ENCODE measurements around the gene FLNB. TPM values are rescaled to one million over a fixed set of nuclear protein-coding genes. Genes with fewer than 3 reads are reported as not detected.
A peak's percentile ranks its signal among the peaks of the same experiment; 100 is the strongest.

Gene FLNB, protein sequence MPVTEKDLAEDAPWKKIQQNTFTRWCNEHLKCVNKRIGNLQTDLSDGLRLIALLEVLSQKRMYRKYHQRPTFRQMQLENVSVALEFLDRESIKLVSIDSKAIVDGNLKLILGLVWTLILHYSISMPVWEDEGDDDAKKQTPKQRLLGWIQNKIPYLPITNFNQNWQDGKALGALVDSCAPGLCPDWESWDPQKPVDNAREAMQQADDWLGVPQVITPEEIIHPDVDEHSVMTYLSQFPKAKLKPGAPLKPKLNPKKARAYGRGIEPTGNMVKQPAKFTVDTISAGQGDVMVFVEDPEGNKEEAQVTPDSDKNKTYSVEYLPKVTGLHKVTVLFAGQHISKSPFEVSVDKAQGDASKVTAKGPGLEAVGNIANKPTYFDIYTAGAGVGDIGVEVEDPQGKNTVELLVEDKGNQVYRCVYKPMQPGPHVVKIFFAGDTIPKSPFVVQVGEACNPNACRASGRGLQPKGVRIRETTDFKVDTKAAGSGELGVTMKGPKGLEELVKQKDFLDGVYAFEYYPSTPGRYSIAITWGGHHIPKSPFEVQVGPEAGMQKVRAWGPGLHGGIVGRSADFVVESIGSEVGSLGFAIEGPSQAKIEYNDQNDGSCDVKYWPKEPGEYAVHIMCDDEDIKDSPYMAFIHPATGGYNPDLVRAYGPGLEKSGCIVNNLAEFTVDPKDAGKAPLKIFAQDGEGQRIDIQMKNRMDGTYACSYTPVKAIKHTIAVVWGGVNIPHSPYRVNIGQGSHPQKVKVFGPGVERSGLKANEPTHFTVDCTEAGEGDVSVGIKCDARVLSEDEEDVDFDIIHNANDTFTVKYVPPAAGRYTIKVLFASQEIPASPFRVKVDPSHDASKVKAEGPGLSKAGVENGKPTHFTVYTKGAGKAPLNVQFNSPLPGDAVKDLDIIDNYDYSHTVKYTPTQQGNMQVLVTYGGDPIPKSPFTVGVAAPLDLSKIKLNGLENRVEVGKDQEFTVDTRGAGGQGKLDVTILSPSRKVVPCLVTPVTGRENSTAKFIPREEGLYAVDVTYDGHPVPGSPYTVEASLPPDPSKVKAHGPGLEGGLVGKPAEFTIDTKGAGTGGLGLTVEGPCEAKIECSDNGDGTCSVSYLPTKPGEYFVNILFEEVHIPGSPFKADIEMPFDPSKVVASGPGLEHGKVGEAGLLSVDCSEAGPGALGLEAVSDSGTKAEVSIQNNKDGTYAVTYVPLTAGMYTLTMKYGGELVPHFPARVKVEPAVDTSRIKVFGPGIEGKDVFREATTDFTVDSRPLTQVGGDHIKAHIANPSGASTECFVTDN (N-terminal part only)
- total RNA-seq (2014; rRNA removed; shearing (Covaris generic)) (186 and 199 TPM in 2 replicates), polyA plus RNA-seq (2016; fragmentation: Nextera tagmentation; extraction: Ambion mirVana) (60.6 and 61.7 TPM in 2 replicates)

DNA sequence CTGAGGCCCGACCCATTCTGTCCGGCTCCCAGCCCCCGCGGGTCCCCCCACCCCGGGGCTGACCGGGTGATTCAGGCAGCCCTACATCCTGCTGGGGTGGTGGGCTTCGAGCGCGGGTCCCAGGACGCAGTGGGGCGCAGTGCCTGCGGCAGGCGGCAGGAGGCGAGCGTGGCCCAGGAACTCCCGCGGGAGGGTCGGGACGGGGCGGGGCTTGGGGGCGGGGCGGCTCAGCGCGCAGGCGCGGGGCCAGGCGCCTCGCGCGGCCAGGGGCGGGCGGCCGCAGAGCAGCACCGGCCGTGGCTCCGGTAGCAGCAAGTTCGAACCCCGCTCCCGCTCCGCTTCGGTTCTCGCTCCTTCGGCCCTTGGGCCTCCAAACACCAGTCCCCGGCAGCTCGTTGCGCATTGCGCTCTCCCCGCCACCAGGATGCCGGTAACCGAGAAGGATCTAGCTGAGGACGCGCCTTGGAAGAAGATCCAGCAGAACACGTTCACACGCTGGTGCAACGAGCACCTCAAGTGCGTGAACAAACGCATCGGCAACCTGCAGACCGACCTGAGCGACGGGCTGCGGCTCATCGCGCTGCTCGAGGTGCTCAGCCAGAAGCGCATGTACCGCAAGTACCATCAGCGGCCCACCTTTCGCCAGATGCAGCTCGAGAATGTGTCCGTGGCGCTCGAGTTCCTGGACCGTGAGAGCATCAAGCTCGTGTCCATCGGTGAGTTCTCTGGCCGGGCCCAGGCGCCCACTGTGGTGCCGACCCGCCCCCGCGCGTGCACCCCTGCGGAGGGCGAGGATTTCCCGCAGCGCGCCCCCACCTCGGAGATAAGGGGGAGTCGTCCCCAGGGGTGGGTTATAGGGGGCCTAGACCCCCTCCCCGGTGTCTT is at the start of gene FLNB:
FLNB (plus strand) TSS at position 282 of the 885 bp plus-strand sequence; CDS start at position 425, 143 bp downstream.
- 1 to 3% methylated on average over 64 to 66 of the region's 91 CpGs for WGBS, 2 experiments (ENCODE audit: low coverage in 1 of 2, low lambda C conversion rate in 2 of 2, missing lambda C conversion rate in 2 of 2)
- Histone ChIP-seq H3K4me1 (ENCODE audit: insufficient read depth) (peaks cover 46% of the 10 kb centered on the region), H3K9me2 (ENCODE audit: insufficient read depth) (no peaks in the 10 kb centered on the region), H3K36me3 (ENCODE audit: low read depth) (no peaks in the 10 kb centered on the region), H3K27ac (peak within 1 kb of the TSS; percentile 50), H3K27me3 (replicated peaks; ENCODE audit: insufficient read depth) (no peaks in the 10 kb centered on the region), H3K79me2 (ENCODE audit: insufficient read depth) (peaks cover 51% of the 10 kb centered on the region), H3K9ac (peak within 1 kb of the TSS; percentile 93), H3F3A (ENCODE audit: insufficient read depth) (peaks cover 38% of the 10 kb centered on the region), H2AFZ (peak within 1 kb of the TSS; percentile 82), H3K9me3 (ENCODE audit: low read depth) (no peaks in the 10 kb centered on the region), H3K4me3 (peak within 1 kb of the TSS; percentile 100), H3K4me2 (ENCODE audit: unreplicated experiment) (peak within 1 kb of the TSS; percentile 98), H4K20me1 (ENCODE audit: insufficient read depth) (no peaks in the 10 kb centered on the region; the same call in 1 of the 2 replicates)
- in situ Hi-C loops (cut with MboI): no loop called here
- peak; percentile 88 for DNase-seq
- TF ChIP-seq EZH2 (IDR thresholded peaks at IDR 0.05; ENCODE audit: insufficient read depth, poor library complexity, severe bottlenecking) (no peak), EZH2phosphoT487 (IDR thresholded peaks at IDR 0.05; ENCODE audit: insufficient read depth, low read depth) (no peak)

- no peaks in the 10 kb centered on the region for H3K36me3 ChIP-seq (ENCODE audit: low read depth)
- in situ Hi-C loops (cut with MboI): no loop called here
- H3F3A ChIP-seq (ENCODE audit: insufficient read depth): peaks cover 24% of the 10 kb centered on the region
- H3K79me2 ChIP-seq (ENCODE audit: insufficient read depth): no peaks in the 10 kb centered on the region
- H3K9me3 ChIP-seq (ENCODE audit: low read depth): no peaks in the 10 kb centered on the region
- DNase-seq: peak; percentile 73
- 52 to 56% methylated on average over 12 to 13 of the region's 13 CpGs for WGBS, 2 experiments (ENCODE audit: low coverage in 1 of 2, low lambda C conversion rate in 2 of 2, missing lambda C conversion rate in 2 of 2)
- TF ChIP-seq EZH2phosphoT487 (IDR thresholded peaks at IDR 0.05; ENCODE audit: insufficient read depth, low read depth): no peak
- no peak for TF ChIP-seq EZH2 (IDR thresholded peaks at IDR 0.05; ENCODE audit: insufficient read depth, poor library complexity, severe bottlenecking)
- H4K20me1 ChIP-seq (ENCODE audit: insufficient read depth): no peaks in the 10 kb centered on the region
- peak overlapping the region; percentile 62 for H3K9ac ChIP-seq
- H3K4me2 ChIP-seq (ENCODE audit: unreplicated experiment): peak overlapping the region; percentile 60
- no peaks in the 10 kb centered on the region for H3K27me3 ChIP-seq (replicated peaks; ENCODE audit: insufficient read depth)
- peak overlapping the region; percentile 83 for H3K27ac ChIP-seq
- peaks cover 34% of the 10 kb centered on the region for H3K4me1 ChIP-seq (ENCODE audit: insufficient read depth)
- no peak overlapping the region; the same call in 1 of the 2 replicates for H3K4me3 ChIP-seq
- H2AFZ ChIP-seq: peak overlapping the region; percentile 80
- no peaks in the 10 kb centered on the region for H3K9me2 ChIP-seq (ENCODE audit: insufficient read depth)
Observed at GRCh38 chr3:57958642-57959422, 49.4 kb upstream of the FLNB start.

- no peaks in the 10 kb centered on the region for H3K79me2 ChIP-seq (ENCODE audit: insufficient read depth)
- no peaks in the 10 kb centered on the region for H3K9me3 ChIP-seq (ENCODE audit: low read depth)
- DNase-seq: peak; percentile 67
- no peaks in the 10 kb centered on the region for H3K9me2 ChIP-seq (ENCODE audit: insufficient read depth)
- 7 to 11% methylated on average over 19 of the region's 19 CpGs for WGBS, 2 experiments (ENCODE audit: low coverage in 1 of 2, low lambda C conversion rate in 2 of 2, missing lambda C conversion rate in 2 of 2)
- in situ Hi-C loops (cut with MboI): no loop called here
- peak overlapping the region; percentile 83 for H3K27ac ChIP-seq
- H3K27me3 ChIP-seq (replicated peaks; ENCODE audit: insufficient read depth): no peaks in the 10 kb centered on the region
- H3K36me3 ChIP-seq (ENCODE audit: low read depth): no peaks in the 10 kb centered on the region
- peaks cover 24% of the 10 kb centered on the region for H3F3A ChIP-seq (ENCODE audit: insufficient read depth)
- H3K4me2 ChIP-seq (ENCODE audit: unreplicated experiment): peak overlapping the region; percentile 60
- H2AFZ ChIP-seq: peak overlapping the region; percentile 80
- TF ChIP-seq EZH2phosphoT487 (IDR thresholded peaks at IDR 0.05; ENCODE audit: insufficient read depth, low read depth) (no peak), EZH2 (IDR thresholded peaks at IDR 0.05; ENCODE audit: insufficient read depth, poor library complexity, severe bottlenecking) (no peak)
- H3K4me3 ChIP-seq: peak overlapping the region; percentile 40
- no peaks in the 10 kb centered on the region for H4K20me1 ChIP-seq (ENCODE audit: insufficient read depth)
- H3K9ac ChIP-seq: peak overlapping the region; percentile 62
- peaks cover 34% of the 10 kb centered on the region for H3K4me1 ChIP-seq (ENCODE audit: insufficient read depth)
Observed at GRCh38 chr3:57959423-57960173, 48.6 kb upstream of the FLNB start.

All from GM23248 (cell line).